Astrocyte of the cerebellum (primary cell): Measurements from ENCODE around the gene AZIN2.

Source experiments
- DNase-seq: peaks from one replicate; pipeline ENCODE4 v3.0.0-alpha.2; 2011; ENCODE audit warnings: low read depth
- H3K4me3 ChIP-seq: 2 replicates; pipeline ENCODE4 v1.5.1; 2011; ENCODE audit warnings: mild to moderate bottlenecking, low read depth, low read length, moderate library complexity
- CTCF ChIP-seq: IDR thresholded peaks from 2 replicates; pipeline ENCODE4 v1.5.1; 2012; ENCODE audit warnings: low read length, low read depth, moderate library complexity, mild to moderate bottlenecking; ENCODE audit errors: missing control alignments
- in situ Hi-C: cut with HindIII; loops from 2 replicates; pipeline ENCODE4 v1.10.0; 2017; ENCODE audit warnings: low sequenced_read_pairs

AZIN2 gene

GRCh38 chr1:33126411-33127000 is 45.6 kb downstream of the AZIN2 start:
- no peak for DNase-seq
- H3K4me3 ChIP-seq = peak overlapping the region; percentile 84
- TF ChIP-seq CTCF = no peak
- in situ Hi-C loops = no loop called here

DNA sequence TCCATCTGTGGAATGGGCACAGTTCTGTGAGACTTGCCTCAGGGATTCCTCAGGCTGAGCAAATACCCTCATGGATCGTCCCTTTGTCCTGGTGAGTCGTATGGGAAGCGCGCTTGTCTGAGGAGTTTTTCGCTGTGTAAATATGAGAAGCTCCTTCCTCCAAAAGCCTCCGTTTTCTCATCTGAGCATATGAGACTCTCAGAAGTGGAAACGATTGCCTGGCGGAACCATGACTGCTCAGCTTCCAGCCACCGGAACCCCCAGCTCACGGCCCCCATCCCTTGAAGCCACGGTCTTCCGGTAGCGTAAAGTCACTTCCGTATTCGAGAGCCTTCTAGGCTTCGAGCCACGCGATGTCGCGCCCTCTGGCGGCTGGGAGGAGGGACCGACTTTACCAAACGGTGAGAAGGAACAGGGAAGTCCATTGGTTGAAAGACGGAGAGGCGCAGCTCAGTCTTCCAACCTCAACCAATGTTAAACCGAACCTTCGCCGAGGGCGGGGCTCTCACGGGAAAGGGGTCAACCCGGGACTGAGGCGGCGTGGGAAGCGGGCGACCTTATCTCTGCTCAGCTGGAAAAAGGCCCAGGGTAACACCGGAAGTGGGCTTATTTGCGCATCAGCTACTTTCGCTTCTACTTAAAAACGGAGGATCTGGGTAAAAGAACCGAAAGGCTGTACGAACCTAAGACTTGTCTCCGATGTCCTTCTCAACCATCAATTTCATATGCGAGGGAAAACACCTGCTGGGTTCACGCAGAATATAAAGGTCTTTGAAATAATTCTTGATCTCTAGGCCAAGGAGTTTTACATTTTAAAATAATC is 46.3 kb downstream of the AZIN2 start:
- DNase-seq = peak; percentile 99
- TF ChIP-seq CTCF = peak; percentile 96
- in situ Hi-C loops = no loop called here
- peak overlapping the region; percentile 84 for H3K4me3 ChIP-seq

DNA sequence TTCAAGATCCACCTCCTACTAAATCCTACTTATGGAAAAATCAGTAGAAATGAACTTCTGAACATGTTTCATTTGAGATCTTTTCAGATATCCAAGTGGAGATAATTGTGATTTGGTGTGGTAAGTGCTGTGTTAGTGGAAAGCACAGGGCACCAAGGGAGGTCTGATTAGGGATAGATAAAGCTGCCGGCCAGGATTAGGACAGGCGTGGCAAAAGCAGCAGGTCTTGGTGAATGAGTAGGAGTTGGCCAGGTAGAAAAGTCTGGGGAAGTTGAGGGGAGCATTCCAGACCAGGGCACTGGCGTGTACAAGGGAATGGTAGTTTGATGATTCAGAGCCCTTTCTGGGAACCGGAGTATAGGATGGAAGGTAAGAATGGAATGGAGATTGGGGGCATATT is 47.8 kb downstream of the AZIN2 start:
- no peak for TF ChIP-seq CTCF
- H3K4me3 ChIP-seq = no peak overlapping the region
- in situ Hi-C loops = no loop called here
- DNase-seq = no peak

DNA sequence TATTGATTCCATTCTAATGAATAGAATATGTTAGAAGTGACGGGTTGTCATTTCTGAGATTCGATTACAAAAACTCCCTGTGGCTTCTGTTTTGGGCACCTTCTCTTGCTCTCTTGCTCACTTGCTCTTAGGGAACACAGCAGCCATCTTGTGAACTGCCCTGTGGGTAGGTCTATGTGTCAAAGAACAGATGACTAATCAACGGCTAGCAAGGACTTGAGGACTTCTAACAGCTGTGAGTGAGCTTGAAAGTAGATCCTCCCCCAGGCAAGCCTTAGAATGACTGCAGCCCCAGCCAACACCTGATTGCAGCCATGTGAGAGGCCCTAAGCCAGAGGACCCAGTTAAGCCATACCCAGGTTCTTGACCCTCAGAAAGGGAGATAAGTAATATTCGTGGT is 49.3 kb downstream of the AZIN2 start:
- no peak overlapping the region for H3K4me3 ChIP-seq
- in situ Hi-C loops = no loop called here
- no peak for TF ChIP-seq CTCF
- no peak for DNase-seq

DNA sequence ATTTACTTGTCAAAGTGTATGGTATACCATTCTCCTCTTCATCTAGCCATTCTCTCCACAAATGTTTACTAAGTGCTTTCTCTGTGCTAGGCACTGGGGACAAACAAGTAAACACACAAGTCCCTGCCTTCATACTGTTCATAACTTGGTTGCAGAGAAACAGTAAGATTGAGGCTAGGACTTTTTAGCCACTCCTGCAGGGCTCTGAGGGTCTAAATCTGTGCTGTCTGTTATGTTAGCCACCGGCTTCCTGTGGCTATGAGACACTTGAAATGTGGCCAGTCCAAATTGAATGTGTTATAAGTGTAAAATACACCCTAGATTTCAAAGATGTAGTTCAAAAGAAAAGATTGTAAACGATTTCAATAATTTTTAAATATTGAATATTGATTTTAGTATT is 50.2 kb downstream of the AZIN2 start:
- in situ Hi-C loops = no loop called here
- TF ChIP-seq CTCF = no peak
- H3K4me3 ChIP-seq = no peak overlapping the region
- no peak for DNase-seq

GRCh38 chr1:33132549-33132948 is 51.6 kb downstream of the AZIN2 start:
- no peak for TF ChIP-seq CTCF
- in situ Hi-C loops = no loop called here
- DNase-seq = no peak
- H3K4me3 ChIP-seq = no peak overlapping the region
